Stimulated activated naive CD8-positive, alpha-beta T cell treated with anti-CD3 and anti-CD28 coated beads, Interleukin-15, Interleukin-2, amounts not matched to agents 100 ng/mL and 50 ng/mL, for 24 hours (primary cell): ENCODE results near the gene S100A13.
"Not testable (repeated sequence)": the region's sequence is repeated elsewhere in the genome, so short reads cannot be mapped to it uniquely, and the experiment has no call there.

Source experiments
- H3K27ac Mint-ChIP-seq: one replicate; pipeline ENCODE4 v1.8.0; 2021; ENCODE audit warnings: mild to moderate bottlenecking, mixed read lengths
- H3K27me3 Mint-ChIP-seq: one replicate; pipeline ENCODE4 v1.8.0; 2021; ENCODE audit warnings: mixed read lengths
- H3K36me3 Mint-ChIP-seq: one replicate; pipeline ENCODE4 v1.8.0; 2021; ENCODE audit warnings: low read depth, mixed read lengths
- H3K4me1 Mint-ChIP-seq: one replicate; pipeline ENCODE4 v1.8.0; 2021; ENCODE audit warnings: low read depth, mixed read lengths
- H3K4me3 Mint-ChIP-seq: one replicate; pipeline ENCODE4 v1.8.0; 2021; ENCODE audit warnings: mild to moderate bottlenecking, mixed read lengths
- H3K9me3 Mint-ChIP-seq: one replicate; pipeline ENCODE4 v1.8.0; 2021; ENCODE audit warnings: mixed read lengths

The S100A13 gene

DNA sequence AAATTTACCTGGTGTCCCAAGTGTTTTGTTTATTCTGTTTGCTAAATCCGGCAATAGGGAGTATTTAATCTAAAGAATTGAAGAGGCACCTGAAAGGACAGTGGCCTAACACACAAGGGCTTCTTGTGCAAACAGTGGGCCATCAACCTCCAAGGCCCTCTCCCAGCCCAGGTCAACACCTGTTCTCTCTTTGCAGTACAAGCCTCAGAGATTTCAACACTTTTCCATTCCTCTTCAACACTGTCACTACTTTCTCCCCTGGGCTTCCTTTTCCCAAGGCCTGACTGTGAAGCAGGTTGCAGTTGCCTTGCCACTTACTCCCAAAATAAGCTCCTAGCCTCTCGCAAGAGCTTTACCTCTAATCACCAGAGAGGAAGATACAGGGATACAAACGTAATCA lies 28.0 kb upstream of the S100A13 start:
- peaks cover 18% of the 10 kb centered on the region for H3K4me1 Mint-ChIP-seq
- H3K27me3 Mint-ChIP-seq, result no peaks in the 10 kb centered on the region
- H3K36me3 Mint-ChIP-seq, result no peaks in the 10 kb centered on the region
- no peak overlapping the region for H3K27ac Mint-ChIP-seq
- no peak overlapping the region for H3K4me3 Mint-ChIP-seq
- H3K9me3 Mint-ChIP-seq, result no peaks in the 10 kb centered on the region

DNA sequence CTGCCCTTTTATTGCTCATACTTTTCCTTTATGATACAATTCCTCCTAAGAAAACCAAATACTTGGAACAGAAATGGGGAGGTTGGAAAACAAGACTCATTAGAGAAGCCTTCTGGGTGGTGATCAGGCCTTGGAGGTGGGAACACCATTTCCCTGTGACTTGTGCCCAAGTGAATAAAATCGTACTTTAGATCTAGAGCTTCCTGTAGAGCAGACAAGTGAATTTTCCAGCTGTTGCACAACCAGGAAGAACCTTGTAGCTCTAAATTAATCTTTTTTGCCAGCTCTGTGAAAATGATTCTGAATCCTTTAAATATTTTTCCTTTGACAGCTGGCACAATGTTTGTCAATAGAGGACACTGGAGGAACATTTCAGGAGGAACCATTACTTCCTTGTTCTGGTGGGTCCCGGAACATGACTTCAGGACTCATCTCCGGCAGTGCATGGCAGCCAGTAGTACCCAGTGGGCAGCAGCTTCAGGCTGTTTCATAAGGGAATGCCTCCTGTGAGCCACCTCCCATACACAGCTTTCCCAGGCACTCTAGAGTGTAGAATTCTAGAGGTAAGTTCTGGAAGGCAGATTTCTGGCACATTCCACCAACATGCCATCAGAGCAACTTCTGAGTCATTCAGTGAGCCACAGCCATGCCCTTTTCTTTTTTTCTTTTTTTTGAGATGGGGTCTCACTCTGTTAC lies 25.6 kb upstream of the S100A13 start:
- Mint-ChIP-seq H3K27ac (no peak overlapping the region), H3K4me1 (peaks cover 28% of the 10 kb centered on the region), H3K27me3 (no peaks in the 10 kb centered on the region), H3K36me3 (peaks cover 1% of the 10 kb centered on the region), H3K4me3 (no peak overlapping the region), H3K9me3 (no peaks in the 10 kb centered on the region)

DNA sequence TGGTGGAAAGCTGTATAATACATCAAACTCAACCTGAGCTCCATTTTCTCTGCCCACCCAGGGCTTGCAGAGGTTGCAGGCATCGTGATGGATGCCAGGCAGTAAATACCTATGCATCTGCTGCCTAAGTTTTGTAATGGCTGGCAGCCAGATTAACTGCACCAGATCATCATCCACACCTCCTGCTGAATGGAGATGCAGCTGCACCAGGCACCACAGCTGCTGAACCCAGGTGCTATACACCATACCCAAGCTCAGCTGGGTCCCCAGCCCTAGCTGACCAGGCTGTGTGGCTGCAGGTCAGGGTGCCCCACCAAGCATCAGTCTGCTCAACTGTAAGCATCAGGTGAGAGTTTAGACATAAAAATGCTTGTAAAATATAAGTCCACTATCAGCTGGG lies 24.5 kb upstream of the S100A13 start:
- no peak overlapping the region for H3K4me3 Mint-ChIP-seq
- H3K4me1 Mint-ChIP-seq, result peaks cover 34% of the 10 kb centered on the region
- H3K9me3 Mint-ChIP-seq, result no peaks in the 10 kb centered on the region
- H3K36me3 Mint-ChIP-seq, result peaks cover 9% of the 10 kb centered on the region
- no peaks in the 10 kb centered on the region for H3K27me3 Mint-ChIP-seq
- no peak overlapping the region for H3K27ac Mint-ChIP-seq

DNA sequence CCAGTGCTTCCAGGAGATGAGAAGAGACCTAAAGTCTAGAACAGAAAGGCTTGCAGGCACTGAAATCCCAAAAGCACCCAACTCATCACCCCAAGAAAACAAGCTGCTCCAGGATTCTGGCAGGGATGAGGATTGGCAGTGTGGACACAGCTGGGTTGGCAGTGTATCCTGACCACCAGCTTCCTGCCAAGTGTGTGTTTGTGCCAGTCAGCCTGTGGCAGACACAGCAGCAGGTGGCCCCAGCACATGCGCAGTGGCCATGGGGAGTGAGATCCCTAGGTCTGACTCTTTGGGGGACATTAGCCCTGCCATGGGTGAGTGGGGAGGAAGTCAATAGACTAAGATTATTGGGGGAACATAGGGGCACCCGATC lies 22.5 kb upstream of the S100A13 start:
- Mint-ChIP-seq H3K27me3 (no peaks in the 10 kb centered on the region), H3K27ac (peak overlapping the region; percentile 68), H3K36me3 (peaks cover 28% of the 10 kb centered on the region), H3K4me3 (no peak overlapping the region), H3K9me3 (no peaks in the 10 kb centered on the region), H3K4me1 (peaks cover 45% of the 10 kb centered on the region)

DNA sequence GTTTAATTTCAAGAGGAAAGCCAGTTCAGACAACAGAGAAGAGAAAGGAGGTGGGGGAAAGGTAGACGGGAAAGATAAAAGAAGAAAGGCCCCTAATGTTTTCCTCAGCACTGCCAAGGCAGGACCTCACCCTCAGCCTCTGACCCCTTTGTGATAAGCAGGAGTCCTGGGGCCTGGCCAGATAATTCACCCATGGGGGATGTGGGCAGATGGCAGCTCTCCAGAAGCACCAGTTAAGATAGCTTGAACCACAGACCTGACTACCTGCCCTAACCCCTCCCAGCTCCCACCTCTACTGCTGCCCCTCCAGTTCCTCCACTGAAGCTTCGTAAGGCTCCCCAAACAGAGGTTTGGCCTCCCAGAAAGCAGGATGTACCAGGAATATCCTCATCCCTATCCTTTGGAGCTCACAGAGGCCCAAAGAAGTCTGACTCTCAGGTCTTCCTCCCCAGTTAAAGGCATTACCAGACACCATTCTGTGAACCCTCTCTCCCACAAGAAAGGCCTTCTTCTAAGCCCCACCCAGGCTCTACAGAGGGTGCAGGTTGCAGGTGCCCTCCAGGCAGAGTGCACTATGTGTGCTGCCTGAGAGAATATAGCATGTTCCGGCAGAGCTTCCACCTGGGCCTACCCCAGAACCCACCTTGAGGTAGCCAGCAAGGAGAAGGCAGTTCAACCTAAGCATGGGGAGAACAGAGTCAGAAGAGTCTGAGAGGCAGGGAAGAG lies 22.0 kb upstream of the S100A13 start:
- Mint-ChIP-seq H3K4me3 (no peak overlapping the region), H3K27ac (peak overlapping the region; percentile 68), H3K36me3 (peaks cover 34% of the 10 kb centered on the region), H3K4me1 (peaks cover 48% of the 10 kb centered on the region), H3K9me3 (no peaks in the 10 kb centered on the region), H3K27me3 (no peaks in the 10 kb centered on the region)

DNA sequence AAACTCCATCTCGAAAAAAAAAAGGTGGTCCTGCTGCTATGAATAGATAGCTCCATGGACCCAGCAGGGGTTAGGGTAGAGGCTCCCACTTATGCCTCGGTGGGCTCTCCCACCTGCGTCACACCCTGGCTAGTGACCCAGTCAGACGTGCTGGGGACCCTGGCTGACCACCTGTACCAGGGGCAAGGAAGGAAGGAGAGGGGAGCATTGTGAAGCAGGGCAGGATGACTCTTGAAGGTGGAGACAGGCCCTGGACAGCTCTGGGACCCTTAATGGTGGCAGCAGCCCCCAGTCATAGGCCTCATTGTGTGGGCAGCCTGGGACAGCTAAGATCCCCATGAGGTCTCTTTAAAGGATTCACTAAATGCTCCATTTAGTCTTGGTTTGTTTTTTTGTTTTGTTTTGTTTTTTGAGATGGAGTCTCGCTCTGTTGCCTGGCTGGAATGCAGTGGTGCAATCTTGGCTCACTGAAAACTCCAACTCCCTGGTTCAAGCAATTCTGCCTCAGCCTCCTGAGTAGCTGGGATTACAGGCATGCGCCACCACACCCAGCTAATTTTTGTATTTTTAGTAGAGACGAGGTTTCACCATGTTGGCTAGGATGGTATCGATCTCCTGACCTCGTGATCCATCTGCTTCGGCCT lies 20.8 kb upstream of the S100A13 start:
- no peaks in the 10 kb centered on the region for H3K27me3 Mint-ChIP-seq
- H3K36me3 Mint-ChIP-seq, result peaks cover 46% of the 10 kb centered on the region
- H3K9me3 Mint-ChIP-seq, result no peaks in the 10 kb centered on the region
- H3K4me3 Mint-ChIP-seq, result no peak overlapping the region
- peaks cover 59% of the 10 kb centered on the region for H3K4me1 Mint-ChIP-seq
- no peak overlapping the region for H3K27ac Mint-ChIP-seq

DNA sequence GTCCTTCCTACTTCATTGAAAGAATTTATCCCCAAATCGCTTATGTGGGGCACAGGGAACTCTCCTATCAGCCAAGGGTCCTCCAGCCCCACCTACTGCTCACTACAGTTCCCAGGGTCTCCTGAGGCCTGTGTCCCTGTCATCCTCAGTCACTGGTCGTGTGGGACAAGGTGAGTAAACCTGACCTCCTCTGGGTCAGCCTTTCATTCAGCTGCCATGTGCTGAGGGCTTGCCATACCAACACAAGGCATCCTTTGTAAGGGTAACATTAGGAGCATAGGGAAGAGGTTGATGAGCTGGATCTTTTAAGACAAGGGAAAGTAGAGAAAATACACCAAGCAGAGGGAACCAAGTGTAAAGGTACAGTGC lies 20.0 kb upstream of the S100A13 start:
- Mint-ChIP-seq H3K27ac (no peak overlapping the region), H3K36me3 (peaks cover 54% of the 10 kb centered on the region), H3K27me3 (no peaks in the 10 kb centered on the region), H3K4me1 (peaks cover 59% of the 10 kb centered on the region), H3K9me3 (no peaks in the 10 kb centered on the region), H3K4me3 (no peak overlapping the region)

DNA sequence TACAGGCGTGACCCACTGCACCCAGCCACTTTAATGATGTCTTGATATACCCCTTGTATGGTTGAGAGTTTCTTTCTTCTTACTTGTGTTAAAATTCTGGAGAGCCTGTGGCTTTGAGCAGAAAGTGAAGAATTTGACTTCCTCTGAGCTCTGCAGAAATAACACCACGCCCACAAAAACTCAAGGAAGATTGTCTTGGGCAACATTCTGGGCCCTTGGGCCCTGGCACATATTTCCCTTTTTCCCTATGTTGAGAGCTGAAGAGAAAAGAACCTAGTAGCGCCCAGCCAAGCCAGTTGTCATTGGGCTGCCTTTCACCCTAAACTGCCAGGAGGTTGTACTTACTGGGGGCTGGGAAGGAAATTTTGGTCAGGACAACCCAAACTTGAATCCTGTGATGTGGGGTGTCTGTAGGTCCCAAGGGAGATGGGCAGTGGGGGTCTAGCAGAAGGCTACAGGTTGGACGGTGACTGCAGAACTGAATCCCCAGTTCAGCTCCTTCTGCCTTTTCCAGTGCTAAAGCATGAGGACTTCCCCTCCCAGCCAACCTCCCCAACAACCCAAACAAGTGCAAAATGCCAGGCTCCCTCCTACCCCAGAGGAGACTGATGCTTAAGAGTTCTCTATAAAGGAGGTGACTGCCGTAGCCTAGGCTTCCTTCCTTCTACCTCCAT lies 19.5 kb upstream of the S100A13 start:
- peaks cover 59% of the 10 kb centered on the region for H3K4me1 Mint-ChIP-seq
- H3K27ac Mint-ChIP-seq, result peak overlapping the region; percentile 45
- no peak overlapping the region for H3K4me3 Mint-ChIP-seq
- peaks cover 59% of the 10 kb centered on the region for H3K36me3 Mint-ChIP-seq
- no peaks in the 10 kb centered on the region for H3K27me3 Mint-ChIP-seq
- no peaks in the 10 kb centered on the region for H3K9me3 Mint-ChIP-seq

DNA sequence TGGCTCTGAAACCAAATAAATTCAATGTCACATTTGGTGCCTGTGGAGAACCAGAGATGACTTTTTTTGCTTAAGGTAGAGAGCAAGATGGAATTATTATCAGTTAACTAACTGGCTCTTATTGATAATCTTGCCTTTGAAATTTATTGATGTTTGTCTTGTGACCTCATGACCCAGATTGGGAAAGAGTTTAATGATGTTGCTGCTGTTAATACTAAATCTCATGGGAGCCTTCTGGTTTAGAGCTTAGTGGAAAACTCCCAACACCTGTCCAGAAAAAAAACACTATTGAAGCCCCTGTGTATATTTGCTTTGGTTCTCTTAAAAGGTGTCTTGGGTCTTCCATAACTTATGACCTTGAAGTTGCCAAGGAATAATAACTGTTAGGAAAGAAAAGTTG lies 16.5 kb upstream of the S100A13 start:
- no peaks in the 10 kb centered on the region for H3K9me3 Mint-ChIP-seq
- H3K4me3 Mint-ChIP-seq, result no peak overlapping the region
- peaks cover 54% of the 10 kb centered on the region for H3K4me1 Mint-ChIP-seq
- peak overlapping the region; percentile 47 for H3K27ac Mint-ChIP-seq
- peaks cover 77% of the 10 kb centered on the region for H3K36me3 Mint-ChIP-seq
- no peaks in the 10 kb centered on the region for H3K27me3 Mint-ChIP-seq

DNA sequence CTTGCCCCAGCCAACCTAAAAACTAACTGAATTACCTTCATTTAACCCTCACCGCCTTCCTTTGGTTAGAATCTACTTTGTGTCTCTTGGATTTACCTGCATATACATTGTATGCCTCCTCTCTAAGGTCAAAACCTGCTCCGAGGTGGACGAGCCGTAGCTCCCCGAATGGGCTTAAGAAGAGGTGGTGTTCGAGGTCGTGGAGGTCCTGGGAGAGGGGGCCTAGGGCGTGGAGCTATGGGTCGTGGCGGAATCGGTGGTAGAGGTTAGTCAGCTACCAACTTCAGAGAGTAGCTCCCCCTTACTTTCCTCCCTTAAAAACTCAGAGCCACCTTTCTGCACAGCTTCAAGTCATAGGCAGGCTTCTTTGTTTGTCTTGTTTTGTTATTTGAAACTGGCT lies 15.8 kb upstream of the S100A13 start:
- Mint-ChIP-seq H3K9me3 (no peaks in the 10 kb centered on the region), H3K36me3 (peaks cover 85% of the 10 kb centered on the region), H3K27ac (peak overlapping the region; percentile 28), H3K4me3 (no peak overlapping the region), H3K27me3 (no peaks in the 10 kb centered on the region), H3K4me1 (peaks cover 47% of the 10 kb centered on the region)

DNA sequence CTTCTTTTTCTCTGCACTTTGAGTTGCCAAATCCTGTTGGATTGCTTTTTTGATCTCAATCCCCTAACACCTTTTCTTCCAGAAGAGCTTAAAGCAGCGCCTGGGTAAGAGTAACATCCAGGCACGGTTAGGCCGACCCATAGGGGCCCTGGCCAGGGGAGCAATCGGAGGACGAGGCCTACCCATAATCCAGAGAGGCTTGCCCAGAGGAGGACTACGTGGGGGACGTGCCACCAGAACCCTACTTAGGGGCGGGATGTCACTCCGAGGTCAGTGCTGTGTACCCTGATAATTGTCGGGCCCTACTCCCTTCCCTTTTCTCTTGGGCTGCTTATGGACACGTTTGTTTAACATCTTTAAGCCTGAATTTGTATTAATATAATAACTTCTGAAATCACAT lies 14.9 kb upstream of the S100A13 start:
- Mint-ChIP-seq H3K36me3 (peaks cover 84% of the 10 kb centered on the region), H3K9me3 (no peaks in the 10 kb centered on the region), H3K4me1 (peaks cover 44% of the 10 kb centered on the region)

DNA sequence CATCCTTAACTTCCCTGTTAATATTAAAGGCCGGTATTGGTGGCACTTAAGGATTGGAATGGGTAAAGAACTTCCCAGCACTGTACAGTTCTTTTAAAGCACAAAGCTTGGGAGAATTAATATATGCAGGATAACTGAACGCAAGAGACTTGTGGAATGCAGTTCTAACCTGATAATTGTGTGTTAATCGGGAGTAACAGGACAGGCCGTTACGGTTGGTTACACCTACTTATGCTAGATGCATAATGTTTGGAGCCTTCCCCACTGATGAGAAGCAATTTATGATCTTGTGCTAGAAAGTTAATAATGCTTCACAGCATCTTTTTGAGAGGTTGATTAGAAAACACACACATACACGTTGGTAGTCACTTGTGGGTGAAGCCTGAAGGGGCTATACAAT lies 13.6 kb upstream of the S100A13 start:
- Mint-ChIP-seq H3K4me1 (peaks cover 50% of the 10 kb centered on the region), H3K27ac (no peak overlapping the region), H3K4me3 (no peak overlapping the region), H3K27me3 (no peaks in the 10 kb centered on the region), H3K36me3 (peaks cover 87% of the 10 kb centered on the region), H3K9me3 (no peaks in the 10 kb centered on the region)

More for the DNA sequence above, 14.9 kb upstream of the S100A13 start:
- H3K4me3 Mint-ChIP-seq, result no peak overlapping the region
- no peaks in the 10 kb centered on the region for H3K27me3 Mint-ChIP-seq
- no peak overlapping the region for H3K27ac Mint-ChIP-seq

DNA sequence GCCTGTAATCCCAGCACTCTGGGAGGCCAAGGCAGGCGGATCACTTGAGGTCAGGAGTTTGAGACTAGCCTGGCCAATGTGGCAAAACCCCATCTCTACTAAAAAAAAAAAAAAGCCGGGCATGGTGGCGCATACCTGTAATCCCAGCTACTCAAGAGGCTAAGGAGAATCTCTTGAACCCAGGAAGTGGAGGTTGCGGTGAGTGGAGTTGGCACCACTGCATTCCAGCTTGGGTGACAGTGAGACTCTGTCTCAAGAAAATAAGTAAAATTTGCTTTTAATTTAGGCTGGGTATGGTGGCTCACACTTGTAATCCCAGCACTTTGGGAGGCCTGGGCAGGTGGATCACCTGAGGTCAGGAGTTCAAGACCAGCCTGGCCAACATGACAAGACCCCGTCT lies 12.9 kb upstream of the S100A13 start:
- H3K4me3 Mint-ChIP-seq, H3K9me3 Mint-ChIP-seq, H3K27me3 Mint-ChIP-seq, H3K27ac Mint-ChIP-seq: not testable (repeated sequence)
- Mint-ChIP-seq H3K4me1 (peaks cover 49% of the 10 kb centered on the region), H3K36me3 (peaks cover 84% of the 10 kb centered on the region)

DNA sequence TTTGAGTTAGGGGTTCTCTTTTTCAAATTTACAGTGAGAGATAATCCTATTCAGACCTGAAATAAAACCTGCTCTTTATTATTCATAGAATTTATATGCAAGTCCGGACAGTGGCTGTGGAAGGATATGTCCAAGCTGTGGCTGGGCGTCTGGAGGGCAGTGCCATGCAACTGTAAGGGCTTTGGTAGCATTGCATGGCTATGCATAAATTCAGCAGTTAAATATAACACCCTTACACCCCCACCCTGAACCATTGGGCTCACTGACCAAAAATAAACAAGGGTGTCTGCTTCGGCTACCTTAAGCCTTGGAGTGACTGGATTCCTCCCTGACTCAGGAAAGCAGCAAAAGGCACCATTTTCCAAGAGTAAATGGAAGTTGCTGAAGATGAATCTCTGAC lies 12.0 kb upstream of the S100A13 start:
- H3K36me3 Mint-ChIP-seq, result peaks cover 82% of the 10 kb centered on the region

DNA sequence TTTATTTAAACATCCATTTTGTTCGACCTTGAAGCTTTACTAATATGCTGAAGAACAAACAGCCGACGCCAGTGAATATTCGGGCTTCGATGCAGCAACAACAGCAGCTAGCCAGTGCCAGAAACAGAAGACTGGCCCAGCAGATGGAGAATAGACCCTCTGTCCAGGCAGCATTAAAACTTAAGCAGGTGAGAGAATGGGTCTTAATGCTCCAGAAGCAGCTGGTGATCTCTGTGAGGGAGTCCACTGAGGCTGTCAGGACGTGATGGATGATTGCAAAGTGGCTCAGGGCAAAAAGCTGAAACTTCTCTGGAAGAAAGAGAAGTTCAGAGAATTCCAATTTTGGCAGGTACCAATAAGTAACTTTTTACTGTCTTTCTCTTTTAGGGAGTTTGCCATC lies 11.0 kb upstream of the S100A13 start:
- no peaks in the 10 kb centered on the region for H3K27me3 Mint-ChIP-seq
- H3K4me3 Mint-ChIP-seq, result no peak overlapping the region
- no peak overlapping the region for H3K27ac Mint-ChIP-seq
- H3K36me3 Mint-ChIP-seq, result peaks cover 74% of the 10 kb centered on the region
- H3K9me3 Mint-ChIP-seq, result no peaks in the 10 kb centered on the region
- peaks cover 45% of the 10 kb centered on the region for H3K4me1 Mint-ChIP-seq

More for the DNA sequence above, 12.0 kb upstream of the S100A13 start:
- H3K4me1 Mint-ChIP-seq, result peaks cover 50% of the 10 kb centered on the region
- no peak overlapping the region for H3K4me3 Mint-ChIP-seq
- peak overlapping the region; percentile 31 for H3K27ac Mint-ChIP-seq
- H3K9me3 Mint-ChIP-seq, result no peaks in the 10 kb centered on the region
- no peaks in the 10 kb centered on the region for H3K27me3 Mint-ChIP-seq
